GM18526 (cell line): ENCODE results near the gene NTM.

Source experiments
- POLR2A ChIP-seq: IDR thresholded peaks from 3 replicates; pipeline ENCODE4 v1.6.1; 2011; ENCODE audit not compliant: insufficient read length; ENCODE audit errors: extremely low read depth

The NTM gene

GRCh38 chr11:131899950-131900580 lies 529.6 kb downstream of the NTM start:
- no peak for TF ChIP-seq POLR2A

- no peak for TF ChIP-seq POLR2A
These were observed 532.0 kb downstream of the NTM start for GRCh38 chr11:131902421-131902820.

- no peak for TF ChIP-seq POLR2A
These were observed 532.7 kb downstream of the NTM start for GRCh38 chr11:131903074-131903473.

- no peak for TF ChIP-seq POLR2A
These were observed 534.3 kb downstream of the NTM start for GRCh38 chr11:131904756-131905155.

- TF ChIP-seq POLR2A, result no peak
These were observed 536.5 kb downstream of the NTM start for GRCh38 chr11:131906963-131907362.

- no peak for TF ChIP-seq POLR2A
These were observed 537.0 kb downstream of the NTM start for GRCh38 chr11:131907371-131907770.

GRCh38 chr11:131908316-131908715 lies 537.9 kb downstream of the NTM start:
- TF ChIP-seq POLR2A, result no peak

GRCh38 chr11:131909426-131910177 lies 539.2 kb downstream of the NTM start:
- TF ChIP-seq POLR2A, result no peak

GRCh38 chr11:131910178-131910522 lies 539.7 kb downstream of the NTM start:
- TF ChIP-seq POLR2A, result no peak

GRCh38 chr11:131910523-131911387 lies 540.3 kb downstream of the NTM start:
- TF ChIP-seq POLR2A, result no peak

GRCh38 chr11:131912134-131912533 lies 541.7 kb downstream of the NTM start:
- TF ChIP-seq POLR2A, result no peak

- TF ChIP-seq POLR2A, result no peak
These were observed 542.9 kb downstream of the NTM start for GRCh38 chr11:131913267-131913666.

GRCh38 chr11:131914361-131914774 lies 544.0 kb downstream of the NTM start:
- no peak for TF ChIP-seq POLR2A

- TF ChIP-seq POLR2A, result no peak
These were observed 546.2 kb downstream of the NTM start for GRCh38 chr11:131916638-131917037.

GRCh38 chr11:131917634-131918384 lies 547.4 kb downstream of the NTM start:
- no peak for TF ChIP-seq POLR2A
